HFFc6 (cell line): Measurements from ENCODE around the gene GPRIN1. TPM values are rescaled to one million over a fixed set of nuclear protein-coding genes. Genes with fewer than 3 reads are reported as not detected.

Experiments used
- DNase-seq: peaks from one replicate; pipeline ENCODE4 v3.0.0-alpha.2; 2018
- H3K27ac Mint-ChIP-seq: 2 replicates; pipeline ENCODE4 v1.8.0; 2020; ENCODE audit warnings: mild to moderate bottlenecking, mixed read lengths
- H3K27me3 Mint-ChIP-seq: 2 replicates; pipeline ENCODE4 v1.8.0; 2021; ENCODE audit warnings: mild to moderate bottlenecking, moderate library complexity, mixed read lengths; ENCODE audit not compliant: insufficient read depth
- H3K36me3 Mint-ChIP-seq: 2 replicates; pipeline ENCODE4 v1.8.0; 2021; ENCODE audit warnings: low read depth, mixed read lengths
- H3K4me1 Mint-ChIP-seq: 2 replicates; pipeline ENCODE4 v1.8.0; 2020; ENCODE audit warnings: low read depth, mixed read lengths
- H3K4me3 Mint-ChIP-seq: 2 replicates; pipeline ENCODE4 v1.8.0; 2020; ENCODE audit warnings: mild to moderate bottlenecking, moderate library complexity, mixed read lengths
- H3K9me3 Mint-ChIP-seq: 2 replicates; pipeline ENCODE4 v1.8.0; 2020; ENCODE audit warnings: mild to moderate bottlenecking, mixed read lengths
- CTCF ChIP-seq: fragments of 200-600 bp; sonication (generic); IDR thresholded peaks from 2 replicates; pipeline ENCODE4 v1.5.0; 2021; ENCODE audit warnings: antibody characterized with exemption, mild to moderate bottlenecking
- total RNA-seq, 6 experiments: library from RNA; stranded (reverse); fragmentation: NEBNext Ultra II Directional; extraction: Animal tissue kit (Norgen Biotek cat#: 25700); gene quantifications; 2 replicates in 1 of 6; 3 replicates in 5 of 6; pipeline ENCODE4 v1.2.3, GENCODE V29; 2021

The GPRIN1 gene
- total RNA-seq, 6 experiments from 2014 or later: 2.3 to 5.4 (median 2.6) TPM

GRCh38 chr5:176625512-176625911, 15.6 kb upstream of the GPRIN1 start:
- Mint-ChIP-seq H3K4me1 (peaks cover 14% of the 10 kb centered on the region), H3K27ac (no peak overlapping the region), H3K9me3 (no peaks in the 10 kb centered on the region), H3K27me3 (peaks cover 54% of the 10 kb centered on the region), H3K36me3 (no peaks in the 10 kb centered on the region), H3K4me3 (no peak overlapping the region)
- TF ChIP-seq CTCF: no peak
- DNase-seq: no peak

GRCh38 chr5:176624938-176625337, 15.0 kb upstream of the GPRIN1 start:
- H3K27ac Mint-ChIP-seq: no peak overlapping the region
- H3K9me3 Mint-ChIP-seq: no peaks in the 10 kb centered on the region
- no peaks in the 10 kb centered on the region for H3K36me3 Mint-ChIP-seq
- no peak overlapping the region for H3K4me3 Mint-ChIP-seq
- TF ChIP-seq CTCF: no peak
- peaks cover 18% of the 10 kb centered on the region for H3K4me1 Mint-ChIP-seq
- DNase-seq: no peak
- peaks cover 58% of the 10 kb centered on the region for H3K27me3 Mint-ChIP-seq

GRCh38 chr5:176624142-176624541, 14.2 kb upstream of the GPRIN1 start:
- no peak overlapping the region for H3K4me3 Mint-ChIP-seq
- H3K9me3 Mint-ChIP-seq: no peaks in the 10 kb centered on the region
- no peak overlapping the region for H3K27ac Mint-ChIP-seq
- no peak for TF ChIP-seq CTCF
- H3K4me1 Mint-ChIP-seq: peaks cover 18% of the 10 kb centered on the region
- H3K36me3 Mint-ChIP-seq: no peaks in the 10 kb centered on the region
- H3K27me3 Mint-ChIP-seq: peaks cover 55% of the 10 kb centered on the region
- DNase-seq: no peak

GRCh38 chr5:176621661-176622079, 11.7 kb upstream of the GPRIN1 start:
- Mint-ChIP-seq H3K27me3 (peaks cover 56% of the 10 kb centered on the region), H3K27ac (no peak overlapping the region)

GRCh38 chr5:176620333-176620981, 10.5 kb upstream of the GPRIN1 start:
- Mint-ChIP-seq H3K9me3 (no peaks in the 10 kb centered on the region), H3K27me3 (peaks cover 62% of the 10 kb centered on the region)

More at GRCh38 chr5:176621661-176622079, 11.7 kb upstream of the GPRIN1 start:
- DNase-seq: no peak
- TF ChIP-seq CTCF: no peak
- Mint-ChIP-seq H3K36me3 (no peaks in the 10 kb centered on the region), H3K4me1 (peaks cover 13% of the 10 kb centered on the region), H3K9me3 (no peaks in the 10 kb centered on the region), H3K4me3 (no peak overlapping the region)

More at GRCh38 chr5:176620333-176620981, 10.5 kb upstream of the GPRIN1 start:
- peaks cover 20% of the 10 kb centered on the region for H3K4me1 Mint-ChIP-seq
- no peaks in the 10 kb centered on the region for H3K36me3 Mint-ChIP-seq
- H3K27ac Mint-ChIP-seq: no peak overlapping the region
- DNase-seq: no peak
- no peak for TF ChIP-seq CTCF
- peak overlapping the region; percentile 67 for H3K4me3 Mint-ChIP-seq
